T-helper 2 cell treated with Interferon-gamma antibody and Interleukin-4, amounts not matched to agents 5 μg/mL and 100 μg/mL, for 36 hours (primary cell): ENCODE measurements around the gene FAM111B.
"Not testable (repeated sequence)": the region's sequence is repeated elsewhere in the genome, so short reads cannot be mapped to it uniquely, and the experiment has no call there.

ENCODE experiments used
- DNase-seq: peaks from one replicate; pipeline ENCODE4 v3.0.0; 2021; ENCODE audit warnings: low spot score
- H3K27ac Mint-ChIP-seq: one replicate; pipeline ENCODE4 v1.8.0; 2021; ENCODE audit warnings: mild to moderate bottlenecking, mixed read lengths
- H3K27me3 Mint-ChIP-seq: one replicate; pipeline ENCODE4 v1.8.0; 2021; ENCODE audit warnings: low read depth, mixed read lengths
- H3K36me3 Mint-ChIP-seq: one replicate; pipeline ENCODE4 v1.8.0; 2021; ENCODE audit warnings: low read depth, mixed read lengths
- H3K4me1 Mint-ChIP-seq: one replicate; pipeline ENCODE4 v1.8.0; 2021; ENCODE audit warnings: low read depth, mixed read lengths
- H3K4me3 Mint-ChIP-seq: one replicate; pipeline ENCODE4 v1.8.0; 2022; ENCODE audit warnings: mild to moderate bottlenecking, moderate library complexity, mixed read lengths
- H3K9me3 Mint-ChIP-seq: one replicate; pipeline ENCODE4 v1.8.0; 2021; ENCODE audit warnings: mixed read lengths

The FAM111B gene

DNA sequence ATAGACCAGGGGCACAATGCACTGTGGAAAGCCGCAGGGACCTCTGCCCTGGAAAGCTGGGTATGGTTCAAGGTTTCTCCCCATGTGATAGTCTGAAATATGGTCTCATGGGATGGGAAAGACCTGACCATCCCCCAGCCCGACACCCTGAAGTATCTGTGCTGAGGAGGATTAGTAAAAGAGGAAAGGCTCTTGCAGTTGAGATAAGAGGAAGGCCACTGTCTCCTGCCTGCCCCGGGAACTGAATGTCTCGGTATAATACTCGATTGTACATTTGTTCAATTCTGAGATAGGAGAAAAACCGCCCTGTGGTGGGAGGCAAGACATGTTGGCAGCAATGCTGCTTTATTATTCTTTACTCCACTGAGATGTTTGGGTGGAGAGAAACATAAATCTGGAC is 29.5 kb downstream of the FAM111B start:
- H3K27me3 Mint-ChIP-seq, H3K4me3 Mint-ChIP-seq: not testable (repeated sequence)
- H3K36me3 Mint-ChIP-seq: peaks cover 45% of the 10 kb centered on the region

DNA sequence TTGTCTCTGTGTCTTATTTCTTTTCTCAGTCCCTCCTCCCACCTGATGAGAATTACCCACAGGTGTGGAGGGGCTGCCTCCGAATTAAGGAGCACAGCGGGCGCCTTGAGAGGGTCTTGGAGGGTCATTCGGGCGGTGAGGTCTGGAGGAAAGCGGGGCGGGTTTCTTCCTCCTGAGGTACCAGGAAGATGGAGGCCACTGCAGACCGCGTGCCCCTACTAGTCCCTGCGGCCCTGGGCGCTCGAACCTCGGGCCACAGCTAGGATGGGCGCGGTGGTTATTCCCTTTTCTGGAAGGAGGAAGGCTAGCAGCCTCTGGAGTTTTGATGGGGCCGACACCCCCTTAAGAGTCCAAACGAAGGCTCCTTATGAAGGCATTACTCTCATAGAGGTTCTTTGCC is 30.2 kb downstream of the FAM111B start:
- DNase-seq: no peak
- H3K36me3 Mint-ChIP-seq: peaks cover 38% of the 10 kb centered on the region
- peaks cover 28% of the 10 kb centered on the region for H3K4me1 Mint-ChIP-seq
- peaks cover 11% of the 10 kb centered on the region for H3K9me3 Mint-ChIP-seq
- H3K27ac Mint-ChIP-seq: no peak overlapping the region
- H3K4me3 Mint-ChIP-seq: no peak overlapping the region
- H3K27me3 Mint-ChIP-seq: no peaks in the 10 kb centered on the region

More for the DNA sequence above, 29.5 kb downstream of the FAM111B start:
- DNase-seq, H3K27ac Mint-ChIP-seq: not testable (repeated sequence)
- Mint-ChIP-seq H3K4me1 (peaks cover 22% of the 10 kb centered on the region), H3K9me3 (peaks cover 17% of the 10 kb centered on the region)

DNA sequence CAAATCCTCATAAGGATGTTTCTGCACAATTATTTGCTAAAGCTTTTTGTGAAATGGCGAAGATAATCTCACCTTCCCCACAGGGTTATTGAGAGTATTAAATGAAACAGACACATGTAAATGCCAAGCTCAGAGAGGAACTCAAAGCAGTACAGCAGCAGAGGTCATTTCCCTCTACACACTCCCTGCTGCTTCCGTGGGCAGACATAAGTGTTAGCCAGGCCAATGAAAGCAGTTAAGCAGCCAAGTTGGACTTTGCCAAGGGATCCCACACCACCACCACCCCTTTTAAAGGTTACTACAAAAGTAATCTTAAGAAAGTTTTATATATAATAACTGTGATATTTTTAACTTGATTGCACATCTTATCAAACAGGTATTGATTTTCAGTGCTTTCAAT is 31.6 kb downstream of the FAM111B start:
- Mint-ChIP-seq H3K27me3 (no peaks in the 10 kb centered on the region), H3K27ac (no peak overlapping the region), H3K36me3 (peaks cover 30% of the 10 kb centered on the region), H3K4me3 (no peak overlapping the region), H3K4me1 (peaks cover 36% of the 10 kb centered on the region), H3K9me3 (no peaks in the 10 kb centered on the region)
- no peak for DNase-seq

GRCh38 chr11:59141191-59141590 is 34.2 kb downstream of the FAM111B start:
- H3K27me3 Mint-ChIP-seq: no peaks in the 10 kb centered on the region
- no peak overlapping the region for H3K27ac Mint-ChIP-seq
- no peaks in the 10 kb centered on the region for H3K9me3 Mint-ChIP-seq
- peaks cover 37% of the 10 kb centered on the region for H3K4me1 Mint-ChIP-seq
- H3K36me3 Mint-ChIP-seq: peaks cover 28% of the 10 kb centered on the region
- peak overlapping the region; percentile 93 for H3K4me3 Mint-ChIP-seq
- DNase-seq: no peak

GRCh38 chr11:59141673-59142460 is 34.8 kb downstream of the FAM111B start:
- DNase-seq: no peak
- Mint-ChIP-seq H3K36me3 (peaks cover 35% of the 10 kb centered on the region), H3K27ac (peak overlapping the region; percentile 91), H3K9me3 (no peaks in the 10 kb centered on the region), H3K4me3 (peak overlapping the region; percentile 93), H3K27me3 (no peaks in the 10 kb centered on the region), H3K4me1 (peaks cover 43% of the 10 kb centered on the region)

DNA sequence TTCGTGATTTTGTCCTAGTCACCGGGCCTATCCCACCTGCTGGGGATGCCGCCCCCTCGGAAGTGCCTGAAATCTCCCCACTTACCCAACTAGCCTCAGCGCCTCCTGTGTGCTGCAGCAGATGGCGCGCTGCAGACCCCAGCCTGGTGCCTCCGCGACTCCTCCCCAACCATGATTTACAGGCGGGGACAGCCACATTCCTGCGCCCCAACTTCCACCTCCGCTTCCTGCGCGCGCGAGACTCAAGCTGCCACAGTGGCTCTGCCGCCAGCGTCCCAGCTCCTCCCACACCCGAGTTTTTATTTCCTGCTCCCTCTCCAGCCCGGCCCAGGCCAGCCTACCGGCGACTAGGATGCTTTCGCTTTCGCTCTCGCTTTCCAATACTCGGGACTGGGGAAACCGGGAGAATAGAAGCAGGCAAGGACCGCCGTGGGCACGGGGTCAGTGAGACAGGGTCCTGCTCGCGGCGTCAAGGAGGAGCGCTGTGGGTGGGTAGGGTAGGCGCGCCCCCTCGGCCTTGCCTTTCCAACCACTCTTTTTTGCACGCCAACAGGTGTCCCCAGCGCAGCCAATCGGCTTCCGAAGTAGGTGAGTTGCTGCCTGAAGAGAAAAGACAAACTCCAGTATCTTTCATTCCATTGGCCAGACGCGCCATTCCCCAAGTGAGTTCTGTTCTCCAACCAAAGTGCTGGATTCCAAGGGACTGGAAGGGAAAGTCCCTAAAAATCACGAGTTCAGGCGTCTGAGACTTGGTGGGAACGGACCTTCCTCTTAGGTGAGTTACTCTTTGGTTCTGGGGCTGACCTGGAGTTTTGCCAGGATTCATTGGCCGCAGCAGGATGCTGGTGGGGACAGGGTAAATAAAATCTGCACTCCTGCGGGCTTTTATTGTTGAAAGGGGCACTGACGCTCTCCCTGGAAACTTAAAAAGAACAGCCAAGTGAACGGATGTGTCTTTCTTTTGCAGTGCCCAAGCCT is 35.8 kb downstream of the FAM111B start, which contains the start of gene FAM111A:
TSS of gene FAM111A (plus strand) at position 327 of the 978 bp plus-strand sequence. CDS start 6,017 bp downstream, outside the sequence.
- peaks cover 45% of the 10 kb centered on the region for H3K36me3 Mint-ChIP-seq
- DNase-seq: peak; percentile 87
- H3K27ac Mint-ChIP-seq: peak within 1 kb of the TSS; percentile 91
- H3K27me3 Mint-ChIP-seq: no peaks in the 10 kb centered on the region
- peak within 1 kb of the TSS; percentile 93 for H3K4me3 Mint-ChIP-seq
- peaks cover 51% of the 10 kb centered on the region for H3K4me1 Mint-ChIP-seq
- H3K9me3 Mint-ChIP-seq: no peaks in the 10 kb centered on the region

DNA sequence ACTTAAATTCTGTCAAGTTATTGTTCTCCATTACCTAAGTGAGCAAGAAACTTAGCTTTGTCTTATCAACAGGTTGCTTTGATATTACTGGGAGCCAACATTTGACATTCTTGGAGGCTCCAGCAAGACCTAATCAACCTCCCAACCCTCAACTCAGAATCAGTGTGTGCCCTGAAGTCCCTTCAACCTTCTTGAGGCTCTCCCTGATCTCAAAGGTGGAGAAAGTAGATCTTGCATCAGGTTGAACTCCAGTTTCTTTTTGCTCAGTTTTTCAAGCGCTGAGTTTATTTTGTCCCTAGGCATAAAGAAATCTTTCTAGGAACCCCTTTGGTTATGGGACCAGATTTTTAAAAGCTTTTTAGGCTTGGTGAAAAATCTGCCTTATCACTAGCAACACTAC is 37.1 kb downstream of the FAM111B start:
- Mint-ChIP-seq H3K27ac (peak overlapping the region; percentile 91), H3K4me3 (peak overlapping the region; percentile 93), H3K27me3 (no peaks in the 10 kb centered on the region), H3K9me3 (no peaks in the 10 kb centered on the region), H3K36me3 (peaks cover 53% of the 10 kb centered on the region), H3K4me1 (peaks cover 61% of the 10 kb centered on the region)
- no peak for DNase-seq

DNA sequence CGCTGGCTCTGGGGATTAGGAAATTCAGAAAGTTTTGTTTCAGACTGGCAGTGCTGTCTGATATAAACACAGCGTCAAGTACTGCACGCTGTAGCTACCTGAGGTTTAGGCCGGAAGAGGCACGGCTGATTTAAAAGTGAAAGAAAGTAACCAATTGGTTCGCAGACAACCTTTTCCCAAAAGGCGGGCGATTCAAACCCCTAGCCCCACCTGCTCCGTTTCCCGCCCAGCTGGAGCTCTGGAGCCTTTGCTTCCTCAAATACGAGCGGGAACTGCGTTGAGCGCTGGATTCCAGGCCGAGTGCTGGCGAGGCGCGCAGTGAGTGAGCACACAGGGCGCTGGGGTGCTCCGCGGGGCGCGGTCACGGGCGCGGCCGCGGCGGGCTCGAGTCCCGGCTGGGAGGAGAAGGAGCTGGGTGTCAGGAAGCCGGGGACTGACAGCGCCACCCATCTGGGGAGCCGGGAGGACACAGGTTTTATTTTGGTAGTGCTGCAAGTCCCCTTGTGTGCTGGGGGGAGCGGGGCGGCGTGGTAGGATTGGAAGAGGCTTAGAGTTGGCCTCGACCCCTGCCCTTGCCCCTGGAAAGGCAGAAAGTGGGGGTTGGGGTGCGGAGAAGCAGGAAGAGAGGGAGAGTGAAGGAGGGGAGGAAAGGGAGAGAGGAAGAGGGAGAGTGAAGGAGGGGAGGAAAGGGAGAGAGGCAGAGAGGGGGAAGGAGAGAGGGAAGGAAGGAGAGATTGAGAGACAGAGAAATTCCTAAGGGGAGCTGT is 37.7 kb downstream of the FAM111B start:
- DNase-seq: peak; percentile 78
- Mint-ChIP-seq H3K27me3 (no peaks in the 10 kb centered on the region), H3K9me3 (no peaks in the 10 kb centered on the region), H3K27ac (peak overlapping the region; percentile 91), H3K4me3 (peak overlapping the region; percentile 93), H3K36me3 (peaks cover 56% of the 10 kb centered on the region), H3K4me1 (peaks cover 65% of the 10 kb centered on the region)

DNA sequence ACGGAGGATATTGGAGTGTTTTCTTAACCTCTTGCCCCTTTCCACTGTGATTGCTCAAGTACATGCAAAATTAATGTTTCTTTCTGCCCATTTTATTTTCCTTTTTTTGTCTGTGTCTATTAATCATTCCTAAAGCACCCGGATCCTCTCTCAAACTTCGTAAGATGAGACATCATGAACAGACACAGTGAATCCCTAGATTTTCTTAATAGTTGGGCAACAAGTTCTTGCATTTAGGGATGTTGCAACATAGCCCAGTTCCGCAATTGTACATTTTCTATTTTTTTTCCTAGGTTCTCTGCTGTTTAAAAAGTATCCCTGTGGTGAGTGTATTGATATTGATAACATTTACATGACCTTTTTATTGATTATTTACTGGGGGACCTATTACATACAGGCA is 38.5 kb downstream of the FAM111B start:
- DNase-seq: no peak
- Mint-ChIP-seq H3K36me3 (peaks cover 62% of the 10 kb centered on the region), H3K9me3 (no peaks in the 10 kb centered on the region), H3K4me3 (peak overlapping the region; percentile 93), H3K27me3 (no peaks in the 10 kb centered on the region), H3K4me1 (peaks cover 70% of the 10 kb centered on the region), H3K27ac (peak overlapping the region; percentile 91)

DNA sequence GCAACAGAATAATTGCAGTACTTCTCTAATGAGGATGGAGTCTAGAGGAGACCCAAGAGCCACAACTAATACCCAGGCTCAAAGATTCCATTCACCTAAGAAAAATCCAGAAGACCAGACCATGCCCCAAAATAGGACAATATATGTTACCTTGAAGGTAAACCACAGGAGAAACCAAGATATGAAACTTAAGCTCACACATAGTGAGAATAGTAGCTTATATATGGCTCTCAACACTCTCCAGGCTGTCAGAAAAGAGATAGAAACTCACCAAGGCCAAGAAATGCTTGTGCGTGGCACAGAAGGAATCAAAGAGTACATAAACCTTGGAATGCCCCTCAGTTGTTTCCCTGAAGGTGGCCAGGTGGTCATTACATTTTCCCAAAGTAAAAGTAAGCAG is 44.7 kb downstream of the FAM111B start:
- peaks cover 50% of the 10 kb centered on the region for H3K4me1 Mint-ChIP-seq
- peak overlapping the region; percentile 44 for H3K27ac Mint-ChIP-seq
- H3K36me3 Mint-ChIP-seq: peaks cover 70% of the 10 kb centered on the region
- DNase-seq: no peak
- H3K27me3 Mint-ChIP-seq: no peaks in the 10 kb centered on the region
- H3K9me3 Mint-ChIP-seq: no peaks in the 10 kb centered on the region
- peak overlapping the region; percentile 59 for H3K4me3 Mint-ChIP-seq

GRCh38 chr11:59152312-59152951 is 45.4 kb downstream of the FAM111B start:
- peak overlapping the region; percentile 67 for H3K27ac Mint-ChIP-seq
- H3K4me1 Mint-ChIP-seq: peaks cover 45% of the 10 kb centered on the region
- no peaks in the 10 kb centered on the region for H3K27me3 Mint-ChIP-seq
- peak overlapping the region; percentile 59 for H3K4me3 Mint-ChIP-seq
- DNase-seq: no peak
- peaks cover 63% of the 10 kb centered on the region for H3K36me3 Mint-ChIP-seq
- H3K9me3 Mint-ChIP-seq: no peaks in the 10 kb centered on the region

DNA sequence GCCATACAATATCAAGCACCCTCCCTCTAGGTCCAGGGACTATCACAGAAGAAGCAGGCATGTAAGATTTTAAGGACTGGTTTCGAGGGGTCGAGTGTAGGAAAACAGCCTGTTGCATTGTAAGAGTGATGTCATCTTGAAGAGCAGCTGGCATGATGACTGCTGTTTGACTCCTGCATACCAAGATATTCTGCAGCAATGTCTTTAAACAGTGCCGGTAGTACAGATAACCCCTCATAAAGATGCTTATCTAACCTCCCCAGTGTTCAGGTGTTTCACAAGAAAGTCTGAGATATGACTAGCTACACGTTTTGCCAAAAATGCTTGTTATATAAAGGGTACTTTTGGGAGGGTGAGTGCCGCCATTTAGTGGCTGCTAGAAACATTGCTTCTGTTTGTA is 47.6 kb downstream of the FAM111B start:
- Mint-ChIP-seq H3K9me3 (no peaks in the 10 kb centered on the region), H3K4me1 (peaks cover 32% of the 10 kb centered on the region), H3K36me3 (peaks cover 43% of the 10 kb centered on the region), H3K4me3 (no peak overlapping the region), H3K27ac (no peak overlapping the region), H3K27me3 (no peaks in the 10 kb centered on the region)
- DNase-seq: no peak

GRCh38 chr11:59157433-59157832 is 50.4 kb downstream of the FAM111B start:
- DNase-seq: no peak
- H3K9me3 Mint-ChIP-seq: no peaks in the 10 kb centered on the region
- no peak overlapping the region for H3K4me3 Mint-ChIP-seq
- peaks cover 7% of the 10 kb centered on the region for H3K27me3 Mint-ChIP-seq
- no peak overlapping the region for H3K27ac Mint-ChIP-seq
- H3K36me3 Mint-ChIP-seq: peaks cover 24% of the 10 kb centered on the region
- H3K4me1 Mint-ChIP-seq: peaks cover 14% of the 10 kb centered on the region
